ENCODE data around the gene TNN. TPM values are rescaled to one million over a fixed set of nuclear protein-coding genes. Genes with fewer than 3 reads are reported as not detected.
"Not testable (repeated sequence)": the region's sequence is repeated elsewhere in the genome, so short reads cannot be mapped to it uniquely, and the experiment has no call there.

The TNN gene, protein sequence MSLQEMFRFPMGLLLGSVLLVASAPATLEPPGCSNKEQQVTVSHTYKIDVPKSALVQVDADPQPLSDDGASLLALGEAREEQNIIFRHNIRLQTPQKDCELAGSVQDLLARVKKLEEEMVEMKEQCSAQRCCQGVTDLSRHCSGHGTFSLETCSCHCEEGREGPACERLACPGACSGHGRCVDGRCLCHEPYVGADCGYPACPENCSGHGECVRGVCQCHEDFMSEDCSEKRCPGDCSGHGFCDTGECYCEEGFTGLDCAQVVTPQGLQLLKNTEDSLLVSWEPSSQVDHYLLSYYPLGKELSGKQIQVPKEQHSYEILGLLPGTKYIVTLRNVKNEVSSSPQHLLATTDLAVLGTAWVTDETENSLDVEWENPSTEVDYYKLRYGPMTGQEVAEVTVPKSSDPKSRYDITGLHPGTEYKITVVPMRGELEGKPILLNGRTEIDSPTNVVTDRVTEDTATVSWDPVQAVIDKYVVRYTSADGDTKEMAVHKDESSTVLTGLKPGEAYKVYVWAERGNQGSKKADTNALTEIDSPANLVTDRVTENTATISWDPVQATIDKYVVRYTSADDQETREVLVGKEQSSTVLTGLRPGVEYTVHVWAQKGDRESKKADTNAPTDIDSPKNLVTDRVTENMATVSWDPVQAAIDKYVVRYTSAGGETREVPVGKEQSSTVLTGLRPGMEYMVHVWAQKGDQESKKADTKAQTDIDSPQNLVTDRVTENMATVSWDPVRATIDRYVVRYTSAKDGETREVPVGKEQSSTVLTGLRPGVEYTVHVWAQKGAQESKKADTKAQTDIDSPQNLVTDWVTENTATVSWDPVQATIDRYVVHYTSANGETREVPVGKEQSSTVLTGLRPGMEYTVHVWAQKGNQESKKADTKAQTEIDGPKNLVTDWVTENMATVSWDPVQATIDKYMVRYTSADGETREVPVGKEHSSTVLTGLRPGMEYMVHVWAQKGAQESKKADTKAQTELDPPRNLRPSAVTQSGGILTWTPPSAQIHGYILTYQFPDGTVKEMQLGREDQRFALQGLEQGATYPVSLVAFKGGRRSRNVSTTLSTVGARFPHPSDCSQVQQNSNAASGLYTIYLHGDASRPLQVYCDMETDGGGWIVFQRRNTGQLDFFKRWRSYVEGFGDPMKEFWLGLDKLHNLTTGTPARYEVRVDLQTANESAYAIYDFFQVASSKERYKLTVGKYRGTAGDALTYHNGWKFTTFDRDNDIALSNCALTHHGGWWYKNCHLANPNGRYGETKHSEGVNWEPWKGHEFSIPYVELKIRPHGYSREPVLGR (N-terminal part only)
- total RNA-seq (6.4 TPM), polyA plus RNA-seq (ENCODE audit: insufficient read depth in 1 of 8, insufficient read length in 8 of 8, low replicate concordance in 1 of 8) (1 to 10 TPM; 3.3 to 9.2 (median 5.2) TPM)
- long read RNA-seq, donor 1: 0 reads
- long read RNA-seq, donor 2: 0 reads
- long read RNA-seq, donor 3: 0 reads
- long read RNA-seq, donor 4: 0 reads
- long read RNA-seq, donor 5: 0 reads
- long read RNA-seq, donor 6: 0 reads
- long read RNA-seq, donor 7, full-length matches to known transcripts: 1 of 1 reads
- long read RNA-seq, donor 7, partial matches to known transcripts: 0 of 1 reads
- long read RNA-seq, donor 7, other reads (novel, unspliced or antisense): 0 of 1 reads
- long read RNA-seq, donor 8: 0 reads
- long read RNA-seq, donor 9: 0 reads
- long read RNA-seq, donor 10: 0 reads
- long read RNA-seq, donor 11: 0 reads

DNA sequence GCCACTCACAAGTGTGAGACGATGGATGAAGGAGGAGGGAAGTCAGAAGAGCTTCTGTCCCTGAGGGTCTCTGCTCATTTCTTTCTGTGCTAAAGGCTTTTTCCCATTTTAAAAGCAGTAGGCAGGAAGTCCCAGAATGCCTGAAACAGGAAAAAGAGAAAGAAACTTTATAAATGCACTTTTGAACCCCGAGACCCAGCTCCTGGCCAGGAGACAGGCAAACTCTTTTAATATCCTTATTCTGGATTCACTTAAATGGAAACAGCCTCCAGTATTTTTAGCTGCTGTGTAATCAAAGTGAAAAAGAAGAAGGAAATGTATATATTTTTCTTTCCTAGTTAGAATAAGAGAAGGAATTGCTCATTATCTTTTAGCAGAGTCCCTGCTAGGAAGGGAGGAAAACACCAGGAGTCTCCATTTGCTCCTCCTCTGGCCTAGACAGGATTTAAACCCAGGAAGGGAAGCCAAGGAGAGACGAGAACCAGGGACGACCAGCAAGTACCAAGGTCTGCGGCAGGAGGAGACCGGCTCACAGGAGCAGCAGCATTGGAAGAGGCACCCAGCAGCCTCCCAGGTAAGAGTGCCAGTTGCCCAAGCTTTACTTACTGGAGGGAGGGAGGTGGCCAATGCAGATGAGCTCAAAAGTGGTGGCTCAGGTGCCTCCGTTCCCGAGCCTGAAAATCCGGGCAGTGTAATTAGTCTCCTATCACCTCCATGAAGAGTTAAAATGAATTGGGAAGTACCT lies at the start of gene TNN:
TSS of gene TNN (plus strand) at position 472 of the 745 bp plus-strand sequence. CDS start 9,586 bp downstream, outside the sequence.
- Histone ChIP-seq H3K4me1 (ENCODE audit: control insufficient read depth, insufficient read depth, low read length) (peaks cover 18% of the 10 kb centered on the region), H3K27me3 (ENCODE audit: control insufficient read depth, insufficient read depth, low read length) (no peaks in the 10 kb centered on the region), H3K9me3 (replicated peaks; ENCODE audit: control insufficient read depth, low read depth, low read length) (no peaks in the 10 kb centered on the region), H3K27ac (ENCODE audit: low read length) (peak within 1 kb of the TSS; percentile 65), H3K4me3 (ENCODE audit: low read length) (no peak within 1 kb of the TSS), H3K36me3 (ENCODE audit: control insufficient read depth, insufficient read depth, low read length) (no peaks in the 10 kb centered on the region)
- DNase-seq: peak; percentile 65
- 38% methylated on average over 4 of the region's 9 CpGs for WGBS (ENCODE audit: insufficient coverage)

- Histone ChIP-seq H3K4me1 (ENCODE audit: control insufficient read depth, insufficient read depth, low read length) (peaks cover 5% of the 10 kb centered on the region), H3K4me3 (ENCODE audit: low read length) (no peak overlapping the region), H3K27ac (ENCODE audit: low read length) (no peak overlapping the region), H3K27me3 (ENCODE audit: control insufficient read depth, insufficient read depth, low read length) (no peaks in the 10 kb centered on the region), H3K36me3 (ENCODE audit: control insufficient read depth, insufficient read depth, low read length) (peaks cover 24% of the 10 kb centered on the region), H3K9me3 (replicated peaks; ENCODE audit: control insufficient read depth, low read depth, low read length) (no peaks in the 10 kb centered on the region)
- no CpG with 5 or more reads among the region's 3 CpGs for WGBS (ENCODE audit: insufficient coverage)
- no peak for DNase-seq
Measured at GRCh38 chr1:175019524-175019923, 48.1 kb upstream of the TNN start.

DNA sequence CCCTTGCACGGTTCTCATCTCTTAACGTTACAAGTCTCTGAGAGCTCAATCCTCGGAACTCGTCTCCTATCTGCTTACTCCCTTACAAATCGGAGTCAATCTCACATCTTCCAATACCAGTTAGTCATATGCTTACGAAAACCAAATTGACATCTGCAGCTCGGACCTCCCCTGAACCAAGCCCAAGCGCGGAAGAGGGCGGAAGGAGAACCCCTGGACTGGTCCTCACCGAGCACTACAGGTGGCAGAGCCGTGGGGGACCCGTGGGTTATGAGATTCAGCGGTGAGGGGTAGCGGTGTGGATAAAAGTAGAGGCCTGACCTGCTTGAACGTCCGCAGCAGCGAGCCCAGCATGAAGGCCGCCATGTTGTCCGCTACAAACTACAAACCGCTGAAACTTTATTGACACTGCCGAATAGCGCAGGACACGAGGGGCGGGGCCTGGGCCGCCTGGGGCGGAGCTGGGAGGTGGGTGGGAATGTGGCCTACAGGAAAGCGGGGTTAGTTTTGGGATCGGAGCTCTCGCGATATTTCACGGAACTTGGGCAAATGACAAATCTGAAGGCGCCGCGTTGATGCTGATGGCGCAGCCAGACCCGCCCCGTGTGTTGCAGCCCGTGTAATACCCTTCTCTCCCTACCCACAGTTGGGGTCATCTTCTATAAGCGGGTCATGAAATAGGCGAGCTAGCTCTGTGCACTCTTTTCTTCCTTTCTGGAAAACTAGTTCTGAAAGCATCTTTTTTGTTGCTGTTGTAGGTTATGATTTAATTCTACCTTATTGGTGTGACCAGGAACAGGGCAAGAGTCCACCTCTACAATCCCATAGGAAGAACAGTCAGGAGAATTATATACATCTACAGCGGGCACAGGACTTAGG lies 44.4 kb upstream of the TNN start, which contains the start of gene MRPS14:
TSS of gene MRPS14 (minus strand) at position 383 of the 879 bp plus-strand sequence. CDS start at position 366, 17 bp downstream.
- Histone ChIP-seq H3K27ac (ENCODE audit: low read length) (peak within 1 kb of the TSS; percentile 93), H3K4me1 (ENCODE audit: control insufficient read depth, insufficient read depth, low read length) (peaks cover 5% of the 10 kb centered on the region)
- WGBS (ENCODE audit: insufficient coverage): 0% methylated on average over 29 of the region's 42 CpGs

DNA sequence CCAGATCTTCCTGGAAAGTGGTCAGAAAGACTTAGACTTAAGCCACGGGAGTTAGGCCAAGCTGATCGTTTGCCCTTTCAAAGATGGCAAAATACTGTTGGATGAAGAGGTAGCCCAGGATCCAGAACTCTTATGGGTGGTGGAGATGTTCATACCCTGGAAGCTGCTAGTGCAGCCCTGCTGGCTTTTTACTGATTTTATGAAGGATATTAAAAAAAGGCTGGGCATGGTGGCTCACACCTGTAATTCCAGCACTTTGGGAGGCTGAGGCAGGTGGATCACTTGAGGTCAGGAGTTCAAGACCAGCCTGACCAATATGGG lies 43.8 kb upstream of the TNN start:
- WGBS (ENCODE audit: insufficient coverage): 100% methylated on average over 2 of the region's 2 CpGs
- H3K27ac ChIP-seq (ENCODE audit: low read length): peak overlapping the region; percentile 83
- not testable (repeated sequence) for H3K4me1 ChIP-seq (ENCODE audit: control insufficient read depth, insufficient read depth, low read length)

More for the DNA sequence above, 44.4 kb upstream of the TNN start, which contains the start of gene MRPS14:
- Histone ChIP-seq H3K27me3 (ENCODE audit: control insufficient read depth, insufficient read depth, low read length) (no peaks in the 10 kb centered on the region), H3K36me3 (ENCODE audit: control insufficient read depth, insufficient read depth, low read length) (peaks cover 2% of the 10 kb centered on the region), H3K9me3 (replicated peaks; ENCODE audit: control insufficient read depth, low read depth, low read length) (no peaks in the 10 kb centered on the region), H3K4me3 (ENCODE audit: low read length) (peak within 1 kb of the TSS; percentile 97)
- peak; percentile 99 for DNase-seq

GRCh38 chr1:175024773-175025172 lies 42.9 kb upstream of the TNN start:
- Histone ChIP-seq H3K4me3 (ENCODE audit: low read length) (no peak overlapping the region), H3K36me3 (ENCODE audit: control insufficient read depth, insufficient read depth, low read length) (no peaks in the 10 kb centered on the region), H3K27ac (ENCODE audit: low read length) (no peak overlapping the region), H3K4me1 (ENCODE audit: control insufficient read depth, insufficient read depth, low read length) (peaks cover 5% of the 10 kb centered on the region), H3K27me3 (ENCODE audit: control insufficient read depth, insufficient read depth, low read length) (no peaks in the 10 kb centered on the region), H3K9me3 (replicated peaks; ENCODE audit: control insufficient read depth, low read depth, low read length) (no peaks in the 10 kb centered on the region)
- WGBS (ENCODE audit: insufficient coverage): no CpG with 5 or more reads among the region's 2 CpGs
- DNase-seq: no peak

More for the DNA sequence above, 43.8 kb upstream of the TNN start:
- not testable (repeated sequence) for DNase-seq; H3K36me3 ChIP-seq (ENCODE audit: control insufficient read depth, insufficient read depth, low read length); H3K27me3 ChIP-seq (ENCODE audit: control insufficient read depth, insufficient read depth, low read length); H3K9me3 ChIP-seq (replicated peaks; ENCODE audit: control insufficient read depth, low read depth, low read length)
- H3K4me3 ChIP-seq (ENCODE audit: low read length): peak overlapping the region; percentile 97

GRCh38 chr1:175033953-175034352 lies 33.7 kb upstream of the TNN start:
- no peak for DNase-seq
- Histone ChIP-seq H3K27me3 (ENCODE audit: control insufficient read depth, insufficient read depth, low read length) (no peaks in the 10 kb centered on the region), H3K27ac (ENCODE audit: low read length) (no peak overlapping the region), H3K9me3 (replicated peaks; ENCODE audit: control insufficient read depth, low read depth, low read length) (no peaks in the 10 kb centered on the region), H3K36me3 (ENCODE audit: control insufficient read depth, insufficient read depth, low read length) (no peaks in the 10 kb centered on the region), H3K4me3 (ENCODE audit: low read length) (no peak overlapping the region), H3K4me1 (ENCODE audit: control insufficient read depth, insufficient read depth, low read length) (no peaks in the 10 kb centered on the region)
- WGBS (ENCODE audit: insufficient coverage): 67% methylated on average over 4 of the region's 4 CpGs

GRCh38 chr1:175034775-175035174 lies 32.9 kb upstream of the TNN start:
- DNase-seq: no peak
- Histone ChIP-seq H3K27me3 (ENCODE audit: control insufficient read depth, insufficient read depth, low read length) (no peaks in the 10 kb centered on the region), H3K9me3 (replicated peaks; ENCODE audit: control insufficient read depth, low read depth, low read length) (no peaks in the 10 kb centered on the region), H3K27ac (ENCODE audit: low read length) (no peak overlapping the region), H3K4me3 (ENCODE audit: low read length) (no peak overlapping the region), H3K4me1 (ENCODE audit: control insufficient read depth, insufficient read depth, low read length) (no peaks in the 10 kb centered on the region), H3K36me3 (ENCODE audit: control insufficient read depth, insufficient read depth, low read length) (no peaks in the 10 kb centered on the region)
- no CpG with 5 or more reads among the region's 2 CpGs for WGBS (ENCODE audit: insufficient coverage)

DNA sequence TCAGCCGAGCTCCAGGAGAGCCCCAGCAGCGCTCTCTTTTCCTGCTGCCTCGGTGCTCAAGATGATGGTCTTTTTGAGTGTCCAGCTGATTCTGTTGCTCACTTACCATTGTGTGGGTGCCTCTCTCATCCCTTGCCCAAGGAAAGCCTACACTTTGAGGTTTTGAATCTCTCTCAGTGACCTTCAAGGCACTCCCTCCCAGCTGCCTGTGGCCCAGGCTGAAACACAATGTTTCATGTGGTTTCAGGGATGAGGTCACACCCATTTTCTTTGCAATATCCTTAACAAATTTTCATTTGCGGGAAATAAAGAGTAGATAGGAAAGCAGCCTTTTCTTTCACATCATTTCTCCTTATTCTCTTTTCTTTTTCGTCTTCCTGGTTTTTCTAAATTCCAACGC lies 31.8 kb upstream of the TNN start:
- DNase-seq: no peak
- Histone ChIP-seq H3K4me3 (ENCODE audit: low read length) (no peak overlapping the region), H3K4me1 (ENCODE audit: control insufficient read depth, insufficient read depth, low read length) (no peaks in the 10 kb centered on the region), H3K27me3 (ENCODE audit: control insufficient read depth, insufficient read depth, low read length) (no peaks in the 10 kb centered on the region), H3K36me3 (ENCODE audit: control insufficient read depth, insufficient read depth, low read length) (no peaks in the 10 kb centered on the region), H3K9me3 (replicated peaks; ENCODE audit: control insufficient read depth, low read depth, low read length) (no peaks in the 10 kb centered on the region), H3K27ac (ENCODE audit: low read length) (no peak overlapping the region)
- 81% methylated on average over 3 of the region's 6 CpGs for WGBS (ENCODE audit: insufficient coverage)
